Measurements from ENCODE around the gene KIAA0513.

- TF ChIP-seq CTCF (conservative IDR thresholded peaks at IDR 0.05 in 1 of 2, IDR thresholded peaks at IDR 0.05 in 1 of 2; ENCODE audit: low read depth in 1 of 2, low read length in 2 of 2) (no peak), EZH2 (IDR thresholded peaks at IDR 0.05; ENCODE audit: low read length, missing control alignments) (no peak)
Observed at GRCh38 chr16:85096921-85097320, 69.3 kb downstream of the KIAA0513 start.

Data from fibroblast of lung (primary cell).